Adipocyte (in vitro differentiated cells): ENCODE results near the gene TMEM132D.

Source experiments
- DNase-seq: peaks from one replicate; pipeline ENCODE4 v3.0.0-alpha.2; 2015; ENCODE audit warnings: low read depth
- H3K27me3 ChIP-seq: replicated peaks from 2 replicates; pipeline ENCODE4 v1.7.0; 2013; ENCODE audit warnings: mild to moderate bottlenecking, low read length, moderate library complexity; ENCODE audit not compliant: control insufficient read depth, insufficient read depth
- H3K36me3 ChIP-seq: 2 replicates; pipeline ENCODE4 v1.7.0; 2013; ENCODE audit warnings: low read length, mild to moderate bottlenecking, moderate library complexity; ENCODE audit not compliant: control insufficient read depth, insufficient read depth, severe bottlenecking
- H3K4me1 ChIP-seq: 2 replicates; pipeline ENCODE4 v1.7.0; 2013; ENCODE audit warnings: mild to moderate bottlenecking, low read length, moderate library complexity; ENCODE audit not compliant: control insufficient read depth, insufficient read depth
- H3K4me3 ChIP-seq: 2 replicates; pipeline ENCODE4 v1.7.0; 2013; ENCODE audit warnings: mild to moderate bottlenecking, low read length, moderate library complexity
- H3K9ac ChIP-seq: 2 replicates; pipeline ENCODE4 v1.7.0; 2013; ENCODE audit warnings: mild to moderate bottlenecking, low read length, moderate library complexity
- H3K9me3 ChIP-seq: 2 replicates; pipeline ENCODE4 v1.7.0; 2013; ENCODE audit warnings: mild to moderate bottlenecking, low read length, moderate library complexity; ENCODE audit not compliant: control insufficient read depth

Gene TMEM132D

DNA sequence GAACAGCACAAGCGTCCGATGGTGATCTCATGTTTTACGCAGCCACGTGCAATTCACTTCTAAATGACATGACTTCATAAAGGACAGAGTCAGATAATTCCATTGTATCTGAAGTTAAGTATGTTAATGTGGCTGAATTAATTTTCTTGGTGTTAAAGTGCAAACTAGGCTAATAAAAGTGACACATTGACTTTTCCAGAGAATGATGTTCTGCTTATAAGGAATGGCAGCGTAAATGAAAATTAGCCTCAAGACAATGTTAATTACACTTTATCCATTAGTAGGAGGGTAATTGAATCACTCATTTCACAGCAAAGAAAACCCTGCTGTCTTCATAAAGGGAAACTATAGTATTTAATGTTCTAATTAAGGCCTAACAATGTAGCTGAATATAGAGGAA, 624.1 kb downstream of the TMEM132D start:
- no peaks in the 10 kb centered on the region for H3K36me3 ChIP-seq
- no peaks in the 10 kb centered on the region for H3K4me1 ChIP-seq
- DNase-seq, result no peak
- H3K4me3 ChIP-seq, result no peak overlapping the region
- no peaks in the 10 kb centered on the region for H3K27me3 ChIP-seq
- H3K9ac ChIP-seq, result no peak overlapping the region
- no peaks in the 10 kb centered on the region for H3K9me3 ChIP-seq

DNA sequence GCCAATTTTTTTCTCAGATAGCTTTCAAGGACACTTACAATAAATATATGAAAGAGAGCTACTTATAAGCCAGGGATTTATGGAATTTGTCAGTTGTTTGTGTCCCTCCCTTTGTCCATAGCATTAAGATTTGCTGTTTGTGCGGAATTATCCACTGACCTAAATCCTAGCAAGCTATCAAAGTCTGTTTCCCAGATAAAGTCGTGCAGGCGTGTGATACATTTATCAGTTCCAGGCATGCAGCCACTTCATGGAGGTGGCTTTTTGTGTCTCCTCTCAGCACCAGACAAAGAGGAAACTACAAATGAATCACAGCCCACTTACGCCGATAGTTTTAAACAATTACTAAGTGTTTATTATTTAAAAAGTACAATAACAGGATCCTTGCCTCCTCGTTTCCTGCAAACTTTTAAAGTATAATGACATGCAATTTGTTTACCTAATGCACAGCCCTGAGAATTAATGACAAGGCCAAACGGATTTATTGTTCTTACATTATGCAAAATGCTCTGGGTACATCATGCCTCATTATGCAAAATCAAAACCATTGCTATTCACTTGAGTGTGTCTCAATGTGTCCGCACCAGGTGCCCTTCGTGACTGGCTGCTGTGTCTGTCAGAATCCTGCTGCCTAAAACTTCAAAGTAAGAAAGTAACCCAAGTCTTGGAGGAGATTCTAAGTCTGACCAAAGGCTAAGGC, 627.3 kb downstream of the TMEM132D start:
- Histone ChIP-seq H3K9ac (no peak overlapping the region), H3K4me1 (no peaks in the 10 kb centered on the region), H3K9me3 (no peaks in the 10 kb centered on the region), H3K36me3 (no peaks in the 10 kb centered on the region), H3K27me3 (no peaks in the 10 kb centered on the region), H3K4me3 (no peak overlapping the region)
- no peak for DNase-seq

- H3K9ac ChIP-seq, result no peak overlapping the region
- no peaks in the 10 kb centered on the region for H3K27me3 ChIP-seq
- no peaks in the 10 kb centered on the region for H3K9me3 ChIP-seq
- no peaks in the 10 kb centered on the region for H3K36me3 ChIP-seq
- no peak overlapping the region for H3K4me3 ChIP-seq
- no peak for DNase-seq
- no peaks in the 10 kb centered on the region for H3K4me1 ChIP-seq
Measured at GRCh38 chr12:129269756-129270495, 633.9 kb downstream of the TMEM132D start.

GRCh38 chr12:129258781-129259318, 645.0 kb downstream of the TMEM132D start:
- no peak for DNase-seq
- H3K9me3 ChIP-seq, result peaks cover 10% of the 10 kb centered on the region
- H3K27me3 ChIP-seq, result no peaks in the 10 kb centered on the region
- H3K9ac ChIP-seq, result no peak overlapping the region
- H3K36me3 ChIP-seq, result no peaks in the 10 kb centered on the region
- no peak overlapping the region for H3K4me3 ChIP-seq
- H3K4me1 ChIP-seq, result no peaks in the 10 kb centered on the region

GRCh38 chr12:129257524-129257923, 646.3 kb downstream of the TMEM132D start:
- DNase-seq, result peak; percentile 9
- H3K4me3 ChIP-seq, result no peak overlapping the region
- H3K9ac ChIP-seq, result no peak overlapping the region
- no peaks in the 10 kb centered on the region for H3K36me3 ChIP-seq
- H3K27me3 ChIP-seq, result no peaks in the 10 kb centered on the region
- peaks cover 6% of the 10 kb centered on the region for H3K9me3 ChIP-seq
- H3K4me1 ChIP-seq, result no peaks in the 10 kb centered on the region

GRCh38 chr12:129246630-129247029, 657.2 kb downstream of the TMEM132D start:
- Histone ChIP-seq H3K4me3 (no peak overlapping the region), H3K9me3 (peaks cover 2% of the 10 kb centered on the region), H3K27me3 (no peaks in the 10 kb centered on the region), H3K4me1 (no peaks in the 10 kb centered on the region), H3K9ac (no peak overlapping the region), H3K36me3 (no peaks in the 10 kb centered on the region)
- no peak for DNase-seq

GRCh38 chr12:129245769-129246168, 658.1 kb downstream of the TMEM132D start:
- no peaks in the 10 kb centered on the region for H3K4me1 ChIP-seq
- peaks cover 2% of the 10 kb centered on the region for H3K9me3 ChIP-seq
- H3K36me3 ChIP-seq, result no peaks in the 10 kb centered on the region
- no peak overlapping the region for H3K4me3 ChIP-seq
- DNase-seq, result no peak
- H3K9ac ChIP-seq, result no peak overlapping the region
- no peaks in the 10 kb centered on the region for H3K27me3 ChIP-seq

DNA sequence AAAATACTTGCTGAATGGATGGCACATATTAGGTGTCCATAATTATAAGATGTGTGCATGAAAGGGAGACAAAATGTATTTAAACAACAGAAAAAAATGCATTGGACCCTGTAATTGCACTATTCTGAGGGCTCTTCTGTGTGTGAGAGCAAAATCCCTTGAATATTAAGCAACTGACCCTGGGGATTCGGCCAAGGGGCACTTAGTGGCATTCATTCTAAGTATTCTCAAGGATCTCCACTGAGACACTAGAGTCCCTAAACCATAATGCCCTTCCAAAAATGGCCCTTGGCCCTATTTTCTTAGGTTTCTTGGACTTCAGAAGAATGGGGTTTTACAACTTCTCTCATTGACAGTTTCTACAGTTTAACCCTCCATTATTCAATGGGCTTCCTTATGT, 662.0 kb downstream of the TMEM132D start:
- no peak for DNase-seq
- H3K9ac ChIP-seq, result no peak overlapping the region
- no peaks in the 10 kb centered on the region for H3K36me3 ChIP-seq
- no peaks in the 10 kb centered on the region for H3K4me1 ChIP-seq
- no peaks in the 10 kb centered on the region for H3K27me3 ChIP-seq
- H3K9me3 ChIP-seq, result peaks cover 11% of the 10 kb centered on the region
- H3K4me3 ChIP-seq, result no peak overlapping the region

GRCh38 chr12:129237881-129238280, 665.9 kb downstream of the TMEM132D start:
- no peaks in the 10 kb centered on the region for H3K27me3 ChIP-seq
- no peak for DNase-seq
- no peaks in the 10 kb centered on the region for H3K36me3 ChIP-seq
- no peak overlapping the region for H3K9ac ChIP-seq
- H3K4me1 ChIP-seq, result no peaks in the 10 kb centered on the region
- H3K9me3 ChIP-seq, result peaks cover 14% of the 10 kb centered on the region
- no peak overlapping the region for H3K4me3 ChIP-seq

DNA sequence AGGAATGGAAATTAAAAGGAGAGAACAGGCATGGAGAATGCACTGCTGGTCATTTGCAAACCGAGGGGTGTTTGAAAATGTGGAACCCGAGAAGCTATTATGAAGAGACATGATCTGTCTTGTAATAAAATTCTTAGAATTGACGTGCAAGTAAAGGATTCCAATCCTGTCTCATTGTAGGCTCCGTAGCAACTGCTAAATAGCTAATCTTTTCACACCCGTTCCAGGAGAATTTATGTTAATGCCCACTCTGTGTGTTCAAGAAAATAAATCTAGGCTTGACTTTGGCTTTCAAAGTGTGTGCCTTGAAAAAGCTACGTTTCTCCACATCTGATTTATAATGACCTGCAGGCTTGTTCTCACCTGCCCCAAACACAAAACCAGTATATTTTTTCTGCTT, 669.6 kb downstream of the TMEM132D start:
- no peaks in the 10 kb centered on the region for H3K4me1 ChIP-seq
- H3K4me3 ChIP-seq, result no peak overlapping the region
- H3K36me3 ChIP-seq, result no peaks in the 10 kb centered on the region
- no peak overlapping the region for H3K9ac ChIP-seq
- no peak for DNase-seq
- peaks cover 15% of the 10 kb centered on the region for H3K9me3 ChIP-seq
- H3K27me3 ChIP-seq, result no peaks in the 10 kb centered on the region

GRCh38 chr12:129231491-129231890, 672.3 kb downstream of the TMEM132D start:
- Histone ChIP-seq H3K27me3 (no peaks in the 10 kb centered on the region), H3K4me1 (no peaks in the 10 kb centered on the region), H3K9me3 (peaks cover 5% of the 10 kb centered on the region), H3K4me3 (no peak overlapping the region), H3K36me3 (no peaks in the 10 kb centered on the region), H3K9ac (no peak overlapping the region)
- no peak for DNase-seq
